ENCODE results near the gene GLIPR1. TPM values are rescaled to one million over a fixed set of nuclear protein-coding genes. Genes with fewer than 3 reads are reported as not detected.

GLIPR1 gene
- total RNA-seq, 1 experiment from 2014 or later, result 0.13 TPM

- Mint-ChIP-seq H3K27ac (no peak overlapping the region; a peak in 1 of 7 replicates), H3K4me3 (no peak overlapping the region)
- H2AFZ ChIP-seq (ENCODE audit: low read length), result no peak overlapping the region
These were observed 604 bp downstream of the GLIPR1 start for GRCh38 chr12:75481013-75481705.

More at GRCh38 chr12:75481013-75481705, 604 bp downstream of the GLIPR1 start:
- Histone ChIP-seq H3T11ph (ENCODE audit: low read length) (no peak overlapping the region), H3K27me3 (ENCODE audit: insufficient read depth, low read length) (no peaks in the 10 kb centered on the region), H3K23me2 (ENCODE audit: insufficient read length, low read depth, low read length, poor library complexity, severe bottlenecking) (no peaks in the 10 kb centered on the region), H2BK20ac (ENCODE audit: low read depth, low read length, poor library complexity, severe bottlenecking) (no peak overlapping the region), H4K91ac (ENCODE audit: insufficient read length, low read depth, low read length) (no peak overlapping the region), H2BK5ac (ENCODE audit: insufficient read length, low read length) (no peak overlapping the region), H4K5ac (ENCODE audit: insufficient read length, low read depth, low read length) (no peak overlapping the region), H2AK5ac (ENCODE audit: insufficient read length, low read length) (no peak overlapping the region), H3K4ac (ENCODE audit: low read depth, low read length) (no peak overlapping the region), H3K4me2 (ENCODE audit: insufficient read depth, insufficient read length, low read length) (no peak overlapping the region), H3K56ac (ENCODE audit: insufficient read length, low read depth, low read length) (no peak overlapping the region), H3K14ac (ENCODE audit: insufficient read depth, low read length) (no peak overlapping the region), H3K4me1 (ENCODE audit: insufficient read depth, low read length) (no peaks in the 10 kb centered on the region; the same call in 1 of the 2 replicates), H3K79me2 (ENCODE audit: insufficient read depth, low read length) (no peaks in the 10 kb centered on the region), H2BK15ac (ENCODE audit: low read depth, low read length) (no peak overlapping the region), H3K27ac (ENCODE audit: insufficient read length, low read depth, low read length) (no peak overlapping the region), H3K9me3 (ENCODE audit: control insufficient read depth, low read depth, low read length) (no peaks in the 10 kb centered on the region), H3K18ac (ENCODE audit: insufficient read length, low read depth, low read length) (no peak overlapping the region), H4K8ac (replicated peaks; ENCODE audit: insufficient read length, low read depth, low read length) (no peak overlapping the region), H2BK120ac (ENCODE audit: low read depth, low read length, poor library complexity, severe bottlenecking) (no peak overlapping the region), H2BK12ac (ENCODE audit: insufficient read length, low read depth, low read length) (no peak overlapping the region), H4K20me1 (ENCODE audit: control insufficient read depth, insufficient read depth, insufficient read length) (no peaks in the 10 kb centered on the region), H3K79me1 (ENCODE audit: insufficient read depth, low read depth, low read length, poor library complexity, severe bottlenecking) (no peaks in the 10 kb centered on the region), H3K23ac (ENCODE audit: insufficient read length, low read depth, low read length) (no peak overlapping the region), H3K9ac (ENCODE audit: extremely low read depth, insufficient read length, low read length) (no peak overlapping the region)
- DNase-seq, result no peak
- no peak for TF ChIP-seq CTCF (conservative IDR thresholded peaks at IDR 0.05)
- Mint-ChIP-seq H3K4me1 (peaks cover 13 to 22% of the 10 kb centered on the region in 2 experiments), H3K36me3 (ENCODE audit: insufficient read depth in 1 of 3, low read depth in 3 of 3) (no peaks in the 10 kb centered on the region), H3K27me3 (ENCODE audit: low read depth) (no peaks in the 10 kb centered on the region), H3K9me3 (no peaks in the 10 kb centered on the region)
- WGBS (ENCODE audit: extremely low coverage, insufficient read length, low lambda C conversion rate), result no CpG with 5 or more reads among the region's 5 CpGs
